ENCODE measurements around the gene MAP2.

The MAP2 gene

GRCh38 chr2:209624192-209624938, 200.5 kb downstream of the MAP2 start:
- Mint-ChIP-seq H3K36me3 (ENCODE audit: low read depth) (no peaks in the 10 kb centered on the region), H3K4me1 (peaks cover under 1% of the 10 kb centered on the region)
- TF ChIP-seq CTCF (IDR thresholded peaks at IDR 0.05), result no peak

GRCh38 chr2:209629597-209629996, 205.8 kb downstream of the MAP2 start:
- peaks cover 6% of the 10 kb centered on the region for H3K4me1 Mint-ChIP-seq
- peaks cover 8% of the 10 kb centered on the region for H3K27me3 Mint-ChIP-seq (ENCODE audit: low read depth, poor library complexity)
- no peak overlapping the region for H3K27ac Mint-ChIP-seq
- DNase-seq, result no peak
- no peak for TF ChIP-seq CTCF (IDR thresholded peaks at IDR 0.05)
- no peaks in the 10 kb centered on the region for H3K36me3 Mint-ChIP-seq (ENCODE audit: low read depth)
- H3K9me3 Mint-ChIP-seq, result no peaks in the 10 kb centered on the region
- no peak overlapping the region for H3K4me3 Mint-ChIP-seq

More at GRCh38 chr2:209624192-209624938, 200.5 kb downstream of the MAP2 start:
- DNase-seq, result no peak
- H3K27ac Mint-ChIP-seq, result no peak overlapping the region
- H3K9me3 Mint-ChIP-seq, result no peaks in the 10 kb centered on the region
- no peak overlapping the region for H3K4me3 Mint-ChIP-seq
- H3K27me3 Mint-ChIP-seq (ENCODE audit: low read depth, poor library complexity), result peaks cover 3% of the 10 kb centered on the region

- H3K4me3 Mint-ChIP-seq, result no peak overlapping the region
- peaks cover 6% of the 10 kb centered on the region for H3K4me1 Mint-ChIP-seq
- DNase-seq, result no peak
- H3K27me3 Mint-ChIP-seq (ENCODE audit: low read depth, poor library complexity), result peaks cover 5% of the 10 kb centered on the region
- TF ChIP-seq CTCF (IDR thresholded peaks at IDR 0.05), result no peak
- H3K27ac Mint-ChIP-seq, result no peak overlapping the region
- H3K9me3 Mint-ChIP-seq, result no peaks in the 10 kb centered on the region
- H3K36me3 Mint-ChIP-seq (ENCODE audit: low read depth), result no peaks in the 10 kb centered on the region
Measured at GRCh38 chr2:209633911-209634310, 210.1 kb downstream of the MAP2 start.

- Mint-ChIP-seq H3K36me3 (ENCODE audit: low read depth) (no peaks in the 10 kb centered on the region), H3K27ac (no peak overlapping the region), H3K27me3 (ENCODE audit: low read depth, poor library complexity) (peaks cover 5% of the 10 kb centered on the region), H3K4me3 (no peak overlapping the region), H3K4me1 (no peaks in the 10 kb centered on the region), H3K9me3 (no peaks in the 10 kb centered on the region)
- TF ChIP-seq CTCF (IDR thresholded peaks at IDR 0.05), result no peak
- DNase-seq, result no peak
Measured at GRCh38 chr2:209636076-209636475, 212.2 kb downstream of the MAP2 start.

- H3K4me1 Mint-ChIP-seq, result no peaks in the 10 kb centered on the region
- DNase-seq, result no peak
- no peaks in the 10 kb centered on the region for H3K9me3 Mint-ChIP-seq
- H3K36me3 Mint-ChIP-seq (ENCODE audit: low read depth), result no peaks in the 10 kb centered on the region
- H3K27me3 Mint-ChIP-seq (ENCODE audit: low read depth, poor library complexity), result peaks cover 5% of the 10 kb centered on the region
- no peak for TF ChIP-seq CTCF (IDR thresholded peaks at IDR 0.05)
- no peak overlapping the region for H3K4me3 Mint-ChIP-seq
- H3K27ac Mint-ChIP-seq, result no peak overlapping the region
Measured at GRCh38 chr2:209637293-209637692, 213.4 kb downstream of the MAP2 start.

- Mint-ChIP-seq H3K36me3 (ENCODE audit: low read depth) (no peaks in the 10 kb centered on the region), H3K27me3 (ENCODE audit: low read depth, poor library complexity) (no peaks in the 10 kb centered on the region), H3K4me1 (no peaks in the 10 kb centered on the region), H3K4me3 (no peak overlapping the region), H3K9me3 (no peaks in the 10 kb centered on the region), H3K27ac (no peak overlapping the region)
- DNase-seq, result no peak
- TF ChIP-seq CTCF (IDR thresholded peaks at IDR 0.05), result no peak
Measured at GRCh38 chr2:209638346-209638745, 214.5 kb downstream of the MAP2 start.

Data from nephron progenitor cell (in vitro differentiated cells).